ENCODE measurements around the gene ZNF407.

The ZNF407 gene

GRCh38 chr18:74582642-74583041, 15.0 kb upstream of the ZNF407 start:
- CTCF ChIA-PET: no interaction called here
- no peak for TF ChIP-seq CTCF (conservative IDR thresholded peaks at IDR 0.05; ENCODE audit: low read depth)
- POLR2A ChIA-PET (ENCODE audit: low non-redundant PET): no interaction called here
- no peak for DNase-seq (ENCODE audit: low spot score)
- no peak overlapping the region for H3K27ac ChIP-seq

GRCh38 chr18:74587441-74587840, 10.2 kb upstream of the ZNF407 start:
- no peak for DNase-seq (ENCODE audit: low spot score)
- TF ChIP-seq CTCF (conservative IDR thresholded peaks at IDR 0.05; ENCODE audit: low read depth): no peak
- ChIA-PET CTCF (no interaction called here), POLR2A (ENCODE audit: low non-redundant PET) (no interaction called here)
- H3K27ac ChIP-seq: no peak overlapping the region

GRCh38 chr18:74589021-74589420, 8.6 kb upstream of the ZNF407 start:
- TF ChIP-seq CTCF (conservative IDR thresholded peaks at IDR 0.05; ENCODE audit: low read depth): no peak
- no peak for DNase-seq (ENCODE audit: low spot score)

GRCh38 chr18:74589811-74590210, 7.9 kb upstream of the ZNF407 start:
- no peak overlapping the region for H3K27ac ChIP-seq
- TF ChIP-seq CTCF (conservative IDR thresholded peaks at IDR 0.05; ENCODE audit: low read depth): no peak
- DNase-seq (ENCODE audit: low spot score): no peak
- ChIA-PET POLR2A (ENCODE audit: low non-redundant PET) (no interaction called here), CTCF (no interaction called here)

More at GRCh38 chr18:74589021-74589420, 8.6 kb upstream of the ZNF407 start:
- H3K27ac ChIP-seq: no peak overlapping the region
- CTCF ChIA-PET: no interaction called here
- POLR2A ChIA-PET (ENCODE audit: low non-redundant PET): no interaction called here

GRCh38 chr18:74590671-74591070, 7.0 kb upstream of the ZNF407 start:
- no peak overlapping the region for H3K27ac ChIP-seq
- ChIA-PET CTCF (no interaction called here), POLR2A (ENCODE audit: low non-redundant PET) (no interaction called here)
- DNase-seq (ENCODE audit: low spot score): no peak
- no peak for TF ChIP-seq CTCF (conservative IDR thresholded peaks at IDR 0.05; ENCODE audit: low read depth)

- ChIA-PET CTCF (no interaction called here), POLR2A (ENCODE audit: low non-redundant PET) (no interaction called here)
Measured at GRCh38 chr18:74595431-74595830, 2.2 kb upstream of the ZNF407 start.

More at GRCh38 chr18:74595431-74595830, 2.2 kb upstream of the ZNF407 start:
- DNase-seq (ENCODE audit: low spot score): no peak
- TF ChIP-seq CTCF (conservative IDR thresholded peaks at IDR 0.05; ENCODE audit: low read depth): no peak
- H3K27ac ChIP-seq: no peak overlapping the region
